HG03575 (cell line): ENCODE results near the gene PTPRD.
"Not testable (repeated sequence)": the region's sequence is repeated elsewhere in the genome, so short reads cannot be mapped to it uniquely, and the experiment has no call there.

Source experiments
- ATAC-seq: cut with Tn5 transposase; IDR thresholded peaks from one replicate; pipeline ENCODE4 v1.9.1; 2021; ENCODE audit not compliant: unreplicated experiment, insufficient number of reproducible peaks, low FRiP score; ENCODE audit errors: extremely low read depth

Gene PTPRD

GRCh38 chr9:9099646-9100045, 1513.2 kb downstream of the PTPRD start:
- no peak for ATAC-seq

DNA sequence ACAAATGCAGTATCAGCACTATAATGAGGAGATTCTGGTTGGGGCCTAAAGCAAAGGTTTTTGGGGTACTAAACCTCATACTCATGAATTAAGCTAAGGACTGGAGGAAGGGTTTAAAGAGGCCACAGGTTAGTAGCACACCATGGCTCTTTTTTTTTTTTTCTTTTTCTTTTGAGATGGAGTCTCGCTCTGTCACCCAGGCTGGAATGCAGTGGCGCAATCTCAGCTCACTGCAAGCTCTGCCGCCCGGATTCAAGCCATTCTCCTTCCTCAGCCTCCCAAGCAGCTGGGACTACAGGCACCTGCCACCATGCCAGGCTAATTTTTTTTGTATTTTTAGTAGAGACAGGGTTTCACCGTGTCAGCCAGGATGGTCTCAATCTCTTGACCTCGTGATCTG, 1515.5 kb downstream of the PTPRD start:
- not testable (repeated sequence) for ATAC-seq

- ATAC-seq = no peak
Observed at GRCh38 chr9:9091387-9091786, 1521.4 kb downstream of the PTPRD start.

DNA sequence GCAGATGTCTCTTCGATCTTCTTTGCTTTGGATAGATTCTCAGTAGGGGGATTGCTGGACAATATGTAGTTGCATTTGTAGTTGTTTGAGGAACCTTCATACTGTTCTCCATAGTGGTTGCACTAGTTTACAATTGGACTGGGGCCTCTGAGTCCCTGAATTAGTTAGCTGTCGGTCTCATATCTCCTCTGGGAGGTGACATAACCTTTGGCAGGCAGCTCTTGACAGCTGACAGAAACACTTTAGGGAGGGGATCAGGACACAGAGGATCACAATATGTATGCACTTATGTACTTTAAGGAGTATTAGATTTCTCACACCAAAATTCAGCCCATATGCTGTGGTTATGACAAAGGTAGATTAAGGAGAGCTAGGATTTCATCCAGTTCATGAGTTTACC, 1533.3 kb downstream of the PTPRD start:
- ATAC-seq = no peak

DNA sequence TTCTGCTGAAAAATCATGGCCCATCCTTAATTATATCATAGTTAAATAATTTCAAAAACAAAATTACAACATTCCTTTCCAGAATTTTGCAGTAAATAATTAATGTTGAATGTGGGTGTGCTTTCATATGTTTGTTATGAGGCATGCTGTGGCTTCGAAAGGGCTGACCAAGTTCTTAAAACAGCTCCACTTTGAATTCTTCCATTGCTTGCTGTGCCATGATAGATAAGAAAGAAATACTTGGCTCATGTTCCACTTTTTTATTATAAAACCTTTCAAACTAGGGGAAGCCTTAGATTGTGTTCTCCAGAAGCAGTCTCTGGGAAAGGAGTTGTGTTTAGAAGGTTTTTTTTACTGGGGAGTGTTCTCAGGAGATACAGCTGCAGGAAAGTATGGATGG, 1534.5 kb downstream of the PTPRD start:
- no peak for ATAC-seq

DNA sequence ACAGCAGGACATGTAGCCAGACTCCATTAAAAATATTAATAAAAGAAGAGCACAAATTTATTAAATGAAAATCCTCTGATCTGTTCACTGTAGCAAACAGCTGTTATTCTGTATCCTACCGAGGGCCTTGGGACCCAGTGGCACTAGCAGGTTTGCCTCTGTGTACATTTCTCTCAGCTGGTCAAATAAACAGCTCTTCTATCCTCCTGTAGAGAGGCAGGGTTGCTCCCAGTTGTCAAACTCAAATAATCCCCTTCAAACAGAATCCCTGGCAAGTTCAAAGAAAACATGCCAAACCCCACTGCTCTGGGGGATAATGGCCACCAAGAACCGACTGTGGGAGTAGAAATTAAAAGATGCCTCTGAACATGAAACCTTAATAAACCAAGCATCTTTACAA, 1551.2 kb downstream of the PTPRD start:
- no peak for ATAC-seq

GRCh38 chr9:9054354-9054992, 1558.3 kb downstream of the PTPRD start:
- no peak for ATAC-seq

GRCh38 chr9:9045572-9045971, 1567.2 kb downstream of the PTPRD start:
- no peak for ATAC-seq

- no peak for ATAC-seq
Observed at GRCh38 chr9:9045072-9045471, 1567.7 kb downstream of the PTPRD start.

DNA sequence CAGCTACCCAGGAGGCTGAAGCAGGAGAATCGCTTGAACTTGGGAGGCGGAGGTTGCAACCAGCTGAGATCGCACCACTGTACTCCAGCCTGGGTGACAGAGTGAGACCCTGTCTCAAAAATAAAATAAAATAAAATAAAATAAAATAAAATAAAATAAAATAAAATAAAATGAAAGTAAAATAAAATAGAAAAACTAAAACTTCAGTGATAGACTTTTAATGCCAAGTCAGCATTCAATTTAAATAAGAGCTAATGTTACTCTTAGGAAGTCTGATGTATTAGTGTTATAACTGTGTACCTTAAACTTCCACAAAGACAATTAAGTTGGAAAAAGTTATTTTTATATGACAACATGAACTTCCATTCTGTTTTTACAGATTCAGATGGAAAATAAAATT, 1569.0 kb downstream of the PTPRD start:
- ATAC-seq = not testable (repeated sequence)

DNA sequence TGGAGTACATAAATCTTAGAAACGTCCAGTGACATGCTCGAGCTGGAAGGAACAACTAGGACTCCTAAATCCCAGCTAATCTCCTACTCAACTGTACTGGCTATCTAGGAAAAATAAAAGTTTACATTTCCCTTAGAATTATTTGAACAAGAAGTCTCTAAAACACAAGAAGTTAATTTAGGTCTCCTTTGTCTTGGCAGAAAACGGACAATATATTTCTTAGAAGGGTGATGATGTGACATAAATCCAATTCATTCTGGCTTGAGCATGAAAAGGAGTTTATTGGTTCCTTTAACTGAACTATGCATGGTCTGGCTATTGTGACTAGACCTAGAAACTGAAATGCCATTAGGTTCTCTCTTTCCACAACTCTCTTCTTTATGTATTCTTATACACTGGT, 1571.0 kb downstream of the PTPRD start:
- no peak for ATAC-seq

GRCh38 chr9:9033022-9033421, 1579.8 kb downstream of the PTPRD start:
- no peak for ATAC-seq

DNA sequence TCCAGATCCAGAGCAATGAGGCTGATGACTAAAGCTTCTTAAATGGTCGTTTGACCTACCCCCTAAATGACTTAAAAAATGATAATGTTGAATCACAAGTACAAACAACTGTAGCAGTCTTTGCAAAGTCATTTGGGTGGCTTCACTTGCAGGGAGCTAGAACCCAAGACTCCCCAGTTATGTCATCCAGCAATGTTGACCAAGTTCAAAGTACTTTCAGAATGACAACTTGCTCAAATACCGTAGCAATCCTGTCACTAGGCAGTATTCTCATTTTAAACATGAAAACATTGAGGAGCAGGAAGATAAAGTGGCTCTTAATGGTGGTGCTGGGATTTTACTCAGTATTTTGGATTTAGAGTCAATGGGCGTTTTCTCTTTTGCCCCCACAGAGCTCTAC, 1596.2 kb downstream of the PTPRD start:
- no peak for ATAC-seq

- ATAC-seq = no peak
Observed at GRCh38 chr9:9004810-9005209, 1608.0 kb downstream of the PTPRD start.

DNA sequence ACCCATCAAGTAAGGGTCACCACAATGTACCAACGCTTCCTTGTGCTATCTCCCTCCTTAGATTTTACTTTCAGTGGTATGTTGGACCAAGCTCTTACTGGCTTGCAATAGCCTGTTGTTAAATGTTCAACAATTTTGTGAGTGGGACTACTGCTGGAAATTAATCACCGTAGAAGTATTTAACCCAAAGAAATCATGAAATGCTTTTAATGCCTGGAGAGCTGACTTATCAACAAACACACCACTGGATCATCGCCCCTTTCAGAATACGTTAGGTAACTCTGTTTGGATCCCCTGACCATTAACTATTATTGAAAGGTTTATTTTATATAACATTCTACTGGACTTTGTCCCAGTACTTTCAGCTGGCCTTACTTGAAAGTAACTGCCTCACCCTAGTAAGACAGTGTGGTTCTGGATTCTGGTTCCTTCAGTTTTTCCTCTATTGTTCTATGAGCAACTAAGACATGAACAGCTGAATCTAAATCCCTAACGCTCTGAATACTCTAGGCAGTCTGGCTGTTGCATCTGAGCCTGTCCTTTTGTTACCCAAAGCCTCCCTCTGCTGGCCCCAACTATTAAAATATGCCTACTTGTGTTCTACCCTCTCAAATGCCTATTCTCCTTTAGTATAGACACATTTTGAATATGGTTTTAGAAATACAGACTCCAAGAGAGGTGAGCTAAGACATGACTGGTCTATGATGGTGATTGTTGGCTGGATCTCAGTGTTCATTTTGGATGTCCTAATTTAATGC, 1609.8 kb downstream of the PTPRD start:
- ATAC-seq = no peak

- no peak for ATAC-seq
Observed at GRCh38 chr9:8980496-8981013, 1632.2 kb downstream of the PTPRD start.

DNA sequence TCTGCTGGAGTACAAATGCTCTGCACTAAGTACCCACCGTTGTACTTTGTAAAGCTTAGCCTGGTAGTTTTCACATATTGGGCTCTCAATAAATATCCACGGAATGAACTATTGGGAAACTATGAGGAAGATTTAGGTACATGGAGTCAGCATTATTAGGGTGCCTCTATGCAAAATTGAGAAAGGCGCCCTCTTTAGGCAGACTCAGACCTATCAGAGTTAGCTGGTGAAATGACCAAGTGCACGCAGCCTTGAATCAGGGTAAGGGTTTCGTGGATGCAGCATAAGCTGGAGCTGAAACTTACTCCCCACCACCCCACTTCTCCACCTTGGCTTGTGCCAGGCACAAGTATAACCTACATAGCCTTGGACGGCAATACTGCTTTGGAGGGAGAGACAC, 1634.5 kb downstream of the PTPRD start:
- ATAC-seq = no peak

DNA sequence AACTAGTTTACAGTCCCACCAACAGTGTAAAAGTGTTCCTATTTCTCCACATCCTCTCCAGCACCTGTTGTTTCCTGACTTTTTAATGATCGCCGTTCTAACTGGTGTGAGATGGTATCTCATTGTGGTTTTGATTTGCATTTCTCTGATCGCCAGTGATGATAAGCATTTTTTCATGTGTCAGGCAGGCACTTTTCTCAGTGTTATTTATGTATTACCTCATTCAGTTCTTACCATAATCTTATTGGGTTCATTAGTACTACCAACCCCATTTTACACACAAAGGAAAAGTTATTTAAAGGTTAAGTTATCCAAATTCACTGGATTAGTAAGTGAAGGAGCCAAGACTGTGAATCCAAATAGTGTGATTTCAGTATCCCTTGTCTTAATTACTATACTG, 1644.5 kb downstream of the PTPRD start:
- not testable (repeated sequence) for ATAC-seq

DNA sequence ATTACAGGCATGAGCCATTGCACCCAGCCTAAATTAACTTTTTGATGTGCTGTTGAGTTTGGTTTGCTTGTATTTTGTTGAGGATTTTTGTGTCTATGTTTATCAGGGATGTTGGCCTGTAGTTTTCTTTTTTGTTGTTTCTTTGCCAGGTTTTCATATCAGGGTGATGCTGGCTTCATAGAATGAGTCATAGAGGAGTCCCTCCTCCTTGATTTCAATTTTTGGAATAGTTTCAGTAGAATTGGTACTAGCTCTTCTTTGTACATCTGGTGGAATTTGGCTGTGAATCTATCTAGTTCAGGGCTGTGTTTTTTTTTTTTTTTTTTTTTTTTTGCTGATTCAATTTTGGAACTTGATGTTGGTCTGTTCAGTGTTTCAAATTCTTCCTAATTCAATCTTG, 1648.9 kb downstream of the PTPRD start:
- no peak for ATAC-seq

GRCh38 chr9:8962084-8962483, 1650.7 kb downstream of the PTPRD start:
- ATAC-seq = no peak
